GM12892 (cell line): Measurements from ENCODE around the gene TSEN15.

ENCODE experiments used
- POLR2AphosphoS5 ChIP-seq: IDR thresholded peaks from 2 replicates; pipeline ENCODE4 v1.6.1; 2011; ENCODE audit warnings: low read depth, low read length, control low read depth
- TAF1 ChIP-seq: IDR thresholded peaks from 2 replicates; pipeline ENCODE4 v1.6.1; 2011; ENCODE audit warnings: low read depth, mild to moderate bottlenecking, control low read depth, low read length, borderline replicate concordance

GRCh38 chr1:184039126-184039525, 12.4 kb upstream of the TSEN15 start:
- TF ChIP-seq POLR2AphosphoS5 (no peak), TAF1 (no peak)
